ENCODE results near the gene ATCAY.
"Not testable (repeated sequence)": the region's sequence is repeated elsewhere in the genome, so short reads cannot be mapped to it uniquely, and the experiment has no call there.

GRCh38 chr19:3967983-3968382 is 87.5 kb downstream of the ATCAY start:
- TF ChIP-seq POLR2A, CTCF, EP300 (IDR thresholded peaks at IDR 0.05): not testable (repeated sequence)
